OCI-LY3 (cell line): ENCODE results near the gene HNRNPLL.

Experiments used
- EZH2phosphoT487 ChIP-seq: fragments of 200-600 bp; shearing (Covaris generic); IDR thresholded peaks from 2 replicates; pipeline ENCODE4 v1.6.1; 2018; ENCODE audit warnings: antibody characterized with exemption, mixed run types, low read depth
- TF ChIP-seq, protein P1 (sequence below): fragments of 200-600, 300-600 bp; sonication (generic); IDR thresholded peaks from 2 replicates; pipeline ENCODE4 v1.5.1; 2014; ENCODE audit warnings: antibody characterized with exemption, low read length, low read depth

DNA sequence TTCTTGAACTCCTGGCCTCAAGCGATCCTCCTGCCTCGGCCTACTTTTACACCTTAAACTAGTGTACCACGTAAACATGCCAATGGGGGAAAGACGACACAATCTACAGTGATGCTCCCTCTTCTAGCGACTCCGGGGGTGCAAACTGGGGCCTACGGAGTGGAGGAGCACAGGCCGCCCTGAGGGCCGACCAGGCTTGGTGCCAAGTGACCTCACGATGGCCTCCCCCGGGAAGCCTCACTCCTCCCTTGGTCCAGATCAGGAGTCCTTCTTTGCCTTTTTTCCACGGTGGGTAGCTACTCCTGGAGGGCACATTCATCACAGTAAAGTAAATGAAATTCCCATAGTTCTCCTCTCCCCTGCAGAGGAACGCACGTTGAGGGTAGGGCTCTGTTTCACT, 73.5 kb downstream of the HNRNPLL start:
- TF ChIP-seq, protein P1, sequence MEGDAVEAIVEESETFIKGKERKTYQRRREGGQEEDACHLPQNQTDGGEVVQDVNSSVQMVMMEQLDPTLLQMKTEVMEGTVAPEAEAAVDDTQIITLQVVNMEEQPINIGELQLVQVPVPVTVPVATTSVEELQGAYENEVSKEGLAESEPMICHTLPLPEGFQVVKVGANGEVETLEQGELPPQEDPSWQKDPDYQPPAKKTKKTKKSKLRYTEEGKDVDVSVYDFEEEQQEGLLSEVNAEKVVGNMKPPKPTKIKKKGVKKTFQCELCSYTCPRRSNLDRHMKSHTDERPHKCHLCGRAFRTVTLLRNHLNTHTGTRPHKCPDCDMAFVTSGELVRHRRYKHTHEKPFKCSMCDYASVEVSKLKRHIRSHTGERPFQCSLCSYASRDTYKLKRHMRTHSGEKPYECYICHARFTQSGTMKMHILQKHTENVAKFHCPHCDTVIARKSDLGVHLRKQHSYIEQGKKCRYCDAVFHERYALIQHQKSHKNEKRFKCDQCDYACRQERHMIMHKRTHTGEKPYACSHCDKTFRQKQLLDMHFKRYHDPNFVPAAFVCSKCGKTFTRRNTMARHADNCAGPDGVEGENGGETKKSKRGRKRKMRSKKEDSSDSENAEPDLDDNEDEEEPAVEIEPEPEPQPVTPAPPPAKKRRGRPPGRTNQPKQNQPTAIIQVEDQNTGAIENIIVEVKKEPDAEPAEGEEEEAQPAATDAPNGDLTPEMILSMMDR: no peak
- TF ChIP-seq EZH2phosphoT487: no peak
